HepG2 (cell line): ENCODE results near the gene IGIP. TPM values are rescaled to one million over a fixed set of nuclear protein-coding genes. Genes with fewer than 3 reads are reported as not detected.

ENCODE experiments used
- ATAC-seq: fragments of 200-7000 bp; cut with Tn5 transposase; 3 replicates; pipeline ENCODE4 v1.9.1; 2020; ENCODE audit warnings: mild to moderate bottlenecking, moderate library complexity
- BruUV-seq: library from RNA; stranded (reverse); fragments of 400-500 nt; replicated peaks from 2 replicates; lab custom pipeline; 2021; lab: Mats Ljungman, UMichigan
- CTCF ChIA-PET: fragments of 300-600 bp; formaldehyde crosslinking; extraction: SDS; loops from one replicate; lab custom pipeline; 2021; ENCODE audit warnings: low total read pairs, inconsistent platforms, low intra/inter-chr PET ratio; lab: Yijun Ruan, JAX
- POLR2A ChIA-PET: fragments of 350-600 bp; sonication (Branson Sonifier 250); formaldehyde crosslinking; loops from one replicate; lab custom pipeline; 2020; ENCODE audit warnings: antibody characterized with exemption, inconsistent platforms; lab: Yijun Ruan, JAX
- DNase-seq: peaks from one replicate; pipeline ENCODE4 v3.0.0-alpha.2; 2015; ENCODE audit warnings: low spot score
- FAIRE-seq: peaks from 3 replicates; lab custom pipeline; 2011; peaks lifted over from hg19 to GRCh38; lab: Jason Lieb, UNC
- H2AFZ ChIP-seq: one replicate; pipeline ENCODE4 v1.6.1; 2011; ENCODE audit warnings: low read length, inconsistent platforms
- H3K27ac ChIP-seq: fragments of 300-600 bp; 3 replicates; pipeline ENCODE4 v1.8.0; 2011; ENCODE audit warnings: mixed run types, mild to moderate bottlenecking, mixed read lengths, low read length, inconsistent platforms; ENCODE audit not compliant: insufficient read depth; ENCODE audit errors: extremely low read length
- H3K27me3 ChIP-seq, 2 experiments: fragments of 200-600 bp in 1 of 2; 2 replicates in 1 of 2; 3 replicates in 1 of 2; pipeline versions ENCODE4 v1.6.0 to v1.8.0; 2011; ENCODE audit warnings: low read length in 2 of 2, mild to moderate bottlenecking in 2 of 2, moderate library complexity in 2 of 2, inconsistent platforms in 1 of 2; ENCODE audit not compliant: insufficient read depth in 2 of 2, control insufficient read depth in 1 of 2
- H3K36me3 ChIP-seq, 2 experiments: fragments of 200-600 bp in 1 of 2; replicated peaks in 1 of 2; 2 replicates in 1 of 2; 3 replicates in 1 of 2; pipeline versions ENCODE4 v1.5.1 to v1.8.0; 2011; ENCODE audit warnings: low read length in 2 of 2, inconsistent platforms in 1 of 2; ENCODE audit not compliant: insufficient read depth in 2 of 2, control insufficient read depth in 1 of 2
- H3K4me1 ChIP-seq: 2 replicates; pipeline ENCODE4 v1.5.1; 2012; ENCODE audit warnings: low read length, inconsistent platforms; ENCODE audit not compliant: insufficient read depth
- H3K4me2 ChIP-seq: 2 replicates; pipeline ENCODE4 v1.6.0; 2011; ENCODE audit warnings: low read depth, low read length, inconsistent platforms
- H3K4me3 ChIP-seq, 3 experiments: fragments of 200-600 bp in 1 of 3; sonication (generic), shearing (Covaris generic) in 1 of 3; replicated peaks in 1 of 3; 2 replicates each; pipeline ENCODE4 v1.5.1; 2011 to 2016; ENCODE audit warnings: low read length in 3 of 3, inconsistent platforms in 2 of 3, low read depth in 2 of 3, mild to moderate bottlenecking in 2 of 3, control low read depth in 1 of 3, mixed read lengths in 1 of 3; ENCODE audit not compliant: insufficient read depth in 1 of 3
- H3K79me2 ChIP-seq: one replicate; pipeline ENCODE4 v1.6.1; 2011; ENCODE audit warnings: low read length, inconsistent platforms; ENCODE audit not compliant: insufficient read depth
- H3K9ac ChIP-seq: 2 replicates; pipeline ENCODE4 v1.6.0; 2011; ENCODE audit warnings: mild to moderate bottlenecking, low read depth, low read length, inconsistent platforms; ENCODE audit not compliant: insufficient read depth
- H3K9me3 ChIP-seq: 2 replicates; pipeline ENCODE4 v1.5.1; 2012; ENCODE audit warnings: mild to moderate bottlenecking, low read length
- H4K20me1 ChIP-seq: 2 replicates; pipeline ENCODE4 v1.6.0; 2011; ENCODE audit warnings: inconsistent platforms, mild to moderate bottlenecking, low read length, moderate library complexity; ENCODE audit not compliant: insufficient read depth
- ATF7 ChIP-seq, 2 experiments: fragments of 450-650 bp in 1 of 2; sonication (generic) in 1 of 2; formaldehyde crosslinking in 1 of 2; IDR thresholded peaks; 2 replicates each; pipeline versions ENCODE4 v1.4.0 to v1.6.1; 2016 to 2020; ENCODE audit warnings: antibody characterized with exemption in 1 of 2, mild to moderate bottlenecking in 1 of 2, missing genetic modification reagents in 1 of 2
- NFYC ChIP-seq: IDR thresholded peaks from 2 replicates; pipeline ENCODE4 v1.6.1; 2016; ENCODE audit warnings: missing genetic modification reagents, missing compliant biosample characterization
- POGZ ChIP-seq: sonication (generic); formaldehyde crosslinking; IDR thresholded peaks from 2 replicates; pipeline ENCODE4 v1.4.0; 2020; ENCODE audit warnings: mild to moderate bottlenecking, missing genetic modification reagents
- ZNF354B ChIP-seq: sonication (generic); formaldehyde crosslinking; IDR thresholded peaks from 2 replicates; pipeline ENCODE4 v1.8.0; 2022; ENCODE audit warnings: mild to moderate bottlenecking, missing genetic modification reagents
- ZNF512B ChIP-seq: sonication (generic); formaldehyde crosslinking; IDR thresholded peaks from 2 replicates; pipeline ENCODE4 v1.5.1; 2020; ENCODE audit warnings: missing genetic modification reagents, mild to moderate bottlenecking, borderline replicate concordance
- ZNF670 ChIP-seq: sonication (generic); formaldehyde crosslinking; IDR thresholded peaks from 2 replicates; pipeline ENCODE4 v1.8.0; 2022; ENCODE audit warnings: mild to moderate bottlenecking, missing genetic modification reagents, borderline replicate concordance
- ZSCAN25 ChIP-seq: sonication (generic); formaldehyde crosslinking; IDR thresholded peaks from 2 replicates; pipeline ENCODE4 v1.8.0; 2022; ENCODE audit warnings: mild to moderate bottlenecking, missing genetic modification reagents
- WGBS: methylation state at CpG from one replicate; pipeline ENCODE4 v1.1.6; 2017; ENCODE audit warnings: low lambda C conversion rate; 5-methylcytosine and 5-hydroxymethylcytosine counted together
- in situ Hi-C: cut with HindIII; loops from 2 replicates; pipeline ENCODE4 v1.10.0; 2017; ENCODE audit warnings: low pct_unique_long_range_greater_than_20kb; ENCODE audit not compliant: extremely low pct_ligation_motif_present
- intact Hi-C: fragments of 100-400 bp; cut with micrococcal nuclease; formaldehyde crosslinking; loops from one replicate; pipeline ENCODE4 v1.10.0; 2022; ENCODE audit not compliant: unreplicated experiment
- polyA plus RNA-seq, 8 experiments: library from polyadenylated mRNA; depleted of rRNA in 3 of 8; stranded (reverse) in 7 of 8; unstranded in 1 of 8; fragments of >200 nt; fragmentation: Illumina TruSeq in 4 of 8; extraction: Trizol in 4 of 8; gene quantifications; 2 replicates each; pipeline versions ENCODE4 v1.2.1 to v1.2.3, GENCODE V29; 2011 to 2016; ENCODE audit warnings: low read depth in 4 of 8, missing spikeins in 1 of 8, mixed read lengths in 1 of 8; ENCODE audit not compliant: insufficient read depth in 1 of 8
- total RNA-seq, 5 experiments: library from RNA; depleted of rRNA; stranded (reverse); fragments of >200 nt; fragmentation: Illumina TruSeq; extraction: Trizol; gene quantifications; 2 replicates each; pipeline ENCODE4 v1.2.3, GENCODE V29; 2016; ENCODE audit warnings: low read depth in 1 of 5

IGIP gene
- total and polyA plus RNA-seq, 2 of the 13 experiments (the other 11 are each of a cell fraction or from before 2014, with no cell fraction given), result 1.7 to 2.1 TPM

GRCh38 chr5:140134277-140134935, 8.7 kb downstream of the IGIP start:
- H4K20me1 ChIP-seq, result peaks cover 5% of the 10 kb centered on the region; the same call in 1 of the 2 replicates
- H3K36me3 ChIP-seq, result no peaks in the 10 kb centered on the region
- in situ Hi-C loops, result no loop called here
- no peak for FAIRE-seq
- BruUV-seq, result no TSS peak
- intact Hi-C loops, result no loop called here
- H3K4me2 ChIP-seq, result no peak overlapping the region
- no peaks in the 10 kb centered on the region; a peak in 1 of 5 replicates for H3K27me3 ChIP-seq
- CTCF ChIA-PET, result no interaction called here
- H3K4me1 ChIP-seq, result no peaks in the 10 kb centered on the region
- DNase-seq, result no peak
- no peaks in the 10 kb centered on the region for H3K9me3 ChIP-seq
- peaks cover 2% of the 10 kb centered on the region for H3K79me2 ChIP-seq
- H3K4me3 ChIP-seq, result no peak overlapping the region
- H3K27ac ChIP-seq, result no peak overlapping the region
- no peak overlapping the region for H2AFZ ChIP-seq
- TF ChIP-seq POGZ (CRISPR knock-in tag) (no peak), ZNF354B (CRISPR knock-in tag) (no peak), NFYC (CRISPR knock-in tag) (no peak), ATF7 (IDR thresholded peaks at IDR 0.05) (peak; percentile 51), ATF7 (CRISPR knock-in tag; IDR thresholded peaks at IDR 0.05) (no peak), ZNF670 (CRISPR knock-in tag) (no peak), ZNF512B (CRISPR knock-in tag) (no peak), ZSCAN25 (CRISPR knock-in tag) (no peak)
- POLR2A ChIA-PET, result interaction anchor here (0.6 kb wide), 1 partner anchor 381 kb away, joined by 5 read pairs; no protein-coding TSS in a partner anchor
- 90% methylated on average over 2 of the region's 2 CpGs for WGBS
- no peak for ATAC-seq
- H3K9ac ChIP-seq, result no peak overlapping the region
